Skin epidermis (tissue), 12 donors: ENCODE data around the gene RETN.
"Not testable (repeated sequence)": the region's sequence is repeated elsewhere in the genome, so short reads cannot be mapped to it uniquely, and the experiment has no call there.

ENCODE experiments used
- H3K27ac ChIP-seq, 21 experiments: fragments of 200-600 bp; sonication (generic) in 11 of 21; one replicate each; pipeline ENCODE4 v1.5.0; 2020; ENCODE audit warnings: mild to moderate bottlenecking in 3 of 21, inconsistent platforms in 2 of 21, moderate library complexity in 2 of 21
- H3K4me3 ChIP-seq, 7 experiments: fragments of 200-600 bp; sonication (generic) in 2 of 7; one replicate each; pipeline ENCODE4 v1.5.0; 2020; ENCODE audit warnings: inconsistent platforms in 2 of 7, mild to moderate bottlenecking in 2 of 7, moderate library complexity in 1 of 7

The RETN gene

DNA sequence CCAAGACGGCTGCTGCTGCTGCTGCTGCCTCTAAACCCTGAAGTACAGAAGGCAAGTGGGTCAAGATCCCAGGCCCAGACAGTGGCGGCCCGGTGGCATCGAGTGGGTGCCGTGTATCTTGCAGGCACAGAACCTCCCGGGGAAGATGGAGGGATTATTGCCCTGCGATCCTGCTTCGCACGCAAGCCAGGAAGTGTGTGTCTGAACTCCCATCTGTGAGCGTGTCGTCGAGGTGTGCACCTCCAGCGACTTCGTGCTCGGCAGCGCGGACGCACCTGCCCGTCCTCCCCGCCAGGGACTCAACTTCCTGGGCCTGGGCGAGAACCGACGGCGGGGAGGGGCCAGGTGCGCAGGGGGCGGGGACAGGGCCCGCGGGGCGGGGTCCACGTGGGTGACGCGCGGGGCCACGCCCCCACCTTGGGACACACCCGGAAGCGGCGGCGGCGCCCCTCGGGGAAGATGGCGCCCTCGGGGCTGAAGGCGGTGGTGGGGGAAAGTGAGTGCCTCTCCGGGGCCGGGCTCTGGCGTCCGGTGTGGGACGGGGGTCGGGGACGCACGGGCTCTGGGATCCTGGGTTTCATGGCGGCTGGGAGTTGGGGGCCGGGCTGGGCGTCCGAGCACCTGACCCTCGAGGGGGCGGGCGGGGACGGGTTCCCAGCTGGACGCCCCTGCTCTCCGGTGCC lies 32.0 kb upstream of the RETN start, which contains the start of gene STXBP2:
STXBP2 (plus strand) TSS at position 420 of the 683 bp plus-strand sequence; CDS start at position 460, 40 bp downstream.
- Histone ChIP-seq H3K27ac (peak within 1 kb of the TSS; percentile 32 to 94 (median 87)), H3K4me3 (peak within 1 kb of the TSS; percentile 56 to 81 (median 68))

GRCh38 chr19:7637374-7638256 lies 31.2 kb upstream of the RETN start:
- Histone ChIP-seq H3K27ac (peak overlapping the region; percentile 32 to 94 (median 87)), H3K4me3 (peak overlapping the region; percentile 56 to 81 (median 68))

- Histone ChIP-seq H3K27ac (no peak overlapping the region), H3K4me3 (no peak overlapping the region)
These were observed 29.9 kb upstream of the RETN start for GRCh38 chr19:7638802-7639465.

DNA sequence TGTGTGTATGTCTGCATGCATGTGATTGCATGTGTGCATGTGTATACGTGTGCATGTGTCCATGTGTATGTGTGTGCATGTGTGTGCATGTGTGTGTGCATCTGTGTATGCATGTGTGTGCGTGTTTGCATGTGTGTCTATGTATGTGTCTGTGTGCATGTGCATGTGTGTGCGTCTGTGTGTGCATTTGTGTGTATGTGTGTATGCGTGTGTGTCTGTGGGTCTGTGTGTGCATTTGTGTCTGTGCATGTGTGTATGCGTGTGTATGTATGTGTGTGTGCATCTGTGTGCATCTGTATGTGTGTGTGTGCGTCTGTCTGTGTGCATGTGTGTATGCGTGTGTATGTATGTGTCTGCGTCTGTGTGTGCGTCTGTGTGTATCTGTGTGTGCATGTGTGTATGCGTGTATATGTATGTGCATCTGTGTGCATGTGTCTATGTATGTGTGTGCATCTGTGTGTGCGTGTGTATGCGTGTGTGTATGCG lies 28.9 kb upstream of the RETN start:
- no peak overlapping the region for H3K4me3 ChIP-seq
- no peak overlapping the region for H3K27ac ChIP-seq

DNA sequence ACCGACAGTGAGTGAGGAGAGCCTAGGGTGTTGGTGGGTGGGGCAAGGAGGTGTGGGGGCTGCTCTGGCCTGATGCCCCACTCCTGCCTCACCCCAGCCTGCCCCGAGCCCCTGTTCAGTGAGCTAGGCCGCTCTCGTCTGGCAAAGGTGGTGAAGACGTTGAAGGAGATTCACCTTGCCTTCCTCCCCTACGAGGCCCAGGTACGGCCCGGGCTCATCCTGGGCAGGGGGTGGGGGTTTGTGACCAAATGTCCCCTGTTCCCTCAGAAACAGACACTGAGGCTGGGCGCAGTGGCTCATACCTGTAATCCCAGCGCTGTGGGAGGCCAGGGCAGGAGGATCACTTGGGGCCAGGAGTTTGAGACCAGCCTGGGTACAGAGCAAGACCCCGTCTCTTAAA lies 28.0 kb upstream of the RETN start:
- no peak overlapping the region for H3K4me3 ChIP-seq
- no peak overlapping the region for H3K27ac ChIP-seq

- Histone ChIP-seq H3K4me3 (no peak overlapping the region), H3K27ac (no peak overlapping the region)
These were observed 27.3 kb upstream of the RETN start for GRCh38 chr19:7641290-7642276.

- Histone ChIP-seq H3K27ac (no peak overlapping the region), H3K4me3 (no peak overlapping the region)
These were observed 26.4 kb upstream of the RETN start for GRCh38 chr19:7642295-7643030.

- Histone ChIP-seq H3K27ac (no peak overlapping the region), H3K4me3 (no peak overlapping the region)
These were observed 25.8 kb upstream of the RETN start for GRCh38 chr19:7643031-7643415.

DNA sequence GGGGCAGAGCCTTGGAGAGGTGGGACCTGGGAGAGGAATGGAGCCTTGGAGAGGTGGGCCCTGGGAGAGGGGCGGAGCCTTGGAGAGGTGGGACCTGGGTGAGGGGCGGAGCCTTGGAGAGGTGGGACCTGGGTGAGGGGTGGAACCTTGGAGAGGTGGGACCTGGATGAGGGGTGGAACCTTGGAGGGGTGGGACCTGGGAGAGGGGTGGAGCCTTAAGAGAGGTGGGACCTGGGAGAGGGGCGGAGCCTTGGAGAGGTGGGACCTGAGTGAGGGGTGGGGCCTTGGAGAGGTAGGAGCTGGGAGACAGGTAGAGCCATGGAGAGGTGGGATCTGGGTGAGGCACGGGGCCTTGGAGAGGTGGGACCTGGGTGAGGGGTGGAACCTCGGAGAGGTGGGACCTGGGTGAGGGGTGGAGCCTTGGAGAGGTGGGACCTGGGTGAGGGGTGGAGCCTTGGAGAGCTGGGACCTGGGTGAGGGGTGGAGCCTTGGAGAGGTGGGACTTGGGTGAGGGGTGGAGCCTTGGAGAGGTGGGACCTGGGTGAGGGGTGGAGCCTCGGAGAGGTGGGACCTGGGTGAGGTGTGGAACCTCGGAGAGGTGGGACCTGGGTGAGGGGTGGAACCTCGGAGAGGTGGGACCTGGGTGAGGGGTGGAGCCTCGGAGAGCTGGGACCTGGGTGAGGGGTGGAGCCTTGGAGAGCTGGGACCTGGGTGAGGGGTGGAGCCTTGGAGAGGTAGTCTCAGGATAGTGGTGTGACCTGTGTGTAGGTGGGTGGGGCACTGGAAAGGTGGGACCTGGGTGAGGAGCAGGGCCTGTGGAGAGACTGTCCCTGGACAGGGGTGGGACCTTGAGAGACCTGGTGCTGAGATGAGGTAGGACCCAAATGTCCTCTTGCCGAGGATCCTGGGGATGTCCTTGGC lies 25.0 kb upstream of the RETN start:
- H3K27ac ChIP-seq, H3K4me3 ChIP-seq: not testable (repeated sequence)

- Histone ChIP-seq H3K4me3 (no peak overlapping the region), H3K27ac (no peak overlapping the region)
These were observed 24.3 kb upstream of the RETN start for GRCh38 chr19:7644550-7644877.

GRCh38 chr19:7645163-7645562 lies 23.7 kb upstream of the RETN start:
- H3K4me3 ChIP-seq: no peak overlapping the region
- H3K27ac ChIP-seq: no peak overlapping the region

GRCh38 chr19:7645656-7646425 lies 23.0 kb upstream of the RETN start:
- H3K4me3 ChIP-seq: no peak overlapping the region
- H3K27ac ChIP-seq: no peak overlapping the region

GRCh38 chr19:7646426-7646700 lies 22.5 kb upstream of the RETN start:
- Histone ChIP-seq H3K4me3 (no peak overlapping the region), H3K27ac (no peak overlapping the region)

- Histone ChIP-seq H3K4me3 (no peak overlapping the region), H3K27ac (no peak overlapping the region)
These were observed 21.7 kb upstream of the RETN start for GRCh38 chr19:7647156-7647555.

DNA sequence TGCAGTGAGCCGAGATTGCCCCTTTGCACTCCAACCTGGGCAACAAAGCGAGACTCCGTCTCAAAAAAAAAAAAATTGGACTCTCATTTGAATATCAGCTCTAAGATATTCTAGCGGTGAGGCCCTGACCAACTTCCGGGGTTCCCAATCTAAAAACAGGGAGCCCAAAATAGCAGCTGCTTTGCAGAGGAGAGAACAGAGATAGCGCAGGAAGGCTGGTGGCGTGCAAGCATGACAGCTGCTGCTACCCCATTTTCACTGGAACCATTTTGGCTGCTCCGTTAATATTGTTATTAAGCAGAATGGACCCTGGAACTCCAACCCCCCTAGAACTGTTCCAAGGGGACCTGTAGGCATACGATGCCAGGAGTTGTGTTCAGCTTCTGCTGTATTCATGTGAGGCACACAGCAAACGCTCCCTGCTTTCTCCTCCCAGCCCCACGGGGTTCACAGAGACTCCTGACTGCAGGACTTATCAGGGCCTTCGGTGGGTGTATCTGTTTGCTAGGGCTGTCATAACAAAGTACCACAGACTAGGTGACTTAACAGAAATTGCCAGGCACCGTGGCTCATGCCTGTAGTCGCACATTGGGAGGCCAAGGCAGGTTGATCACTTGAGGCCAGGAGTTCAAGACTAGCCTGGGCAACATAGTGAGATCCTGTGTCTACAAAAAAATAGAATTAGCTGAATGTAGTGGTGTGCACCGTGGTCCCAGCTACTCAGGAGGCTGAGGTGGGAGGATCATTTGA lies 20.4 kb upstream of the RETN start:
- Histone ChIP-seq H3K27ac (no peak overlapping the region), H3K4me3 (no peak overlapping the region)

- Histone ChIP-seq H3K27ac (no peak overlapping the region), H3K4me3 (no peak overlapping the region)
These were observed 18.7 kb upstream of the RETN start for GRCh38 chr19:7650148-7650547.
